Choroid plexus epithelial cell (primary cell): ENCODE measurements around the gene PARD3B.
A peak's percentile ranks its signal among the peaks of the same experiment; 100 is the strongest.

Experiments used
- DNase-seq: peaks from one replicate; pipeline ENCODE4 v3.0.0-alpha.2; 2010; ENCODE audit warnings: low read depth
- H3K4me3 ChIP-seq: 2 replicates; pipeline ENCODE4 v1.5.1; 2011; ENCODE audit warnings: low read depth, mild to moderate bottlenecking, control low read depth, low read length, moderate library complexity
- TF ChIP-seq, protein P1 (sequence below): conservative IDR thresholded peaks from 2 replicates; pipeline ENCODE4 v1.5.1; 2011; ENCODE audit warnings: low read depth, mild to moderate bottlenecking, control low read depth, inconsistent platforms, low read length, moderate library complexity

Gene PARD3B

DNA sequence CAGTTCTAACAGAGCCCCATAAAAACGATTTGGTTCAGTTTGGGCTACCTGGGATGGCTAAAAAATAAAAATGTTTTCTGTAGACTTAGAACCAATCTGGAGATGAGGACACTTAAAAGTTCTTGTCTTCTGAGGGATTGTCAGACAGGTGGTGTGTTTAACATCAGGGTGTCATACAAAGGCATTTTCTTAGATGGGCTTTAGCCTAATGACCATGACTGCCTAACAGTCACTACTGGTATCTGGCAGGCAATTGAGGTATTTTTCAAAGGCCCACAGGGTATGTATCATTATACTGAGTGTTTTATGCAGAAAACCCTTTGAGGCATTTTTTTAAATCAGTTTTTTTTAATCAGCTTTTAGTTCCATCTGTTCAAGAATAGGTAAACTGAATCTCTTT lies 341.4 kb downstream of the PARD3B start:
- TF ChIP-seq, protein P1, sequence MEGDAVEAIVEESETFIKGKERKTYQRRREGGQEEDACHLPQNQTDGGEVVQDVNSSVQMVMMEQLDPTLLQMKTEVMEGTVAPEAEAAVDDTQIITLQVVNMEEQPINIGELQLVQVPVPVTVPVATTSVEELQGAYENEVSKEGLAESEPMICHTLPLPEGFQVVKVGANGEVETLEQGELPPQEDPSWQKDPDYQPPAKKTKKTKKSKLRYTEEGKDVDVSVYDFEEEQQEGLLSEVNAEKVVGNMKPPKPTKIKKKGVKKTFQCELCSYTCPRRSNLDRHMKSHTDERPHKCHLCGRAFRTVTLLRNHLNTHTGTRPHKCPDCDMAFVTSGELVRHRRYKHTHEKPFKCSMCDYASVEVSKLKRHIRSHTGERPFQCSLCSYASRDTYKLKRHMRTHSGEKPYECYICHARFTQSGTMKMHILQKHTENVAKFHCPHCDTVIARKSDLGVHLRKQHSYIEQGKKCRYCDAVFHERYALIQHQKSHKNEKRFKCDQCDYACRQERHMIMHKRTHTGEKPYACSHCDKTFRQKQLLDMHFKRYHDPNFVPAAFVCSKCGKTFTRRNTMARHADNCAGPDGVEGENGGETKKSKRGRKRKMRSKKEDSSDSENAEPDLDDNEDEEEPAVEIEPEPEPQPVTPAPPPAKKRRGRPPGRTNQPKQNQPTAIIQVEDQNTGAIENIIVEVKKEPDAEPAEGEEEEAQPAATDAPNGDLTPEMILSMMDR, result no peak
- H3K4me3 ChIP-seq, result no peak overlapping the region
- no peak for DNase-seq

- TF ChIP-seq, protein P1, result no peak
- DNase-seq, result no peak
- no peak overlapping the region for H3K4me3 ChIP-seq
These were observed 342.9 kb downstream of the PARD3B start for GRCh38 chr2:204888222-204888621.

DNA sequence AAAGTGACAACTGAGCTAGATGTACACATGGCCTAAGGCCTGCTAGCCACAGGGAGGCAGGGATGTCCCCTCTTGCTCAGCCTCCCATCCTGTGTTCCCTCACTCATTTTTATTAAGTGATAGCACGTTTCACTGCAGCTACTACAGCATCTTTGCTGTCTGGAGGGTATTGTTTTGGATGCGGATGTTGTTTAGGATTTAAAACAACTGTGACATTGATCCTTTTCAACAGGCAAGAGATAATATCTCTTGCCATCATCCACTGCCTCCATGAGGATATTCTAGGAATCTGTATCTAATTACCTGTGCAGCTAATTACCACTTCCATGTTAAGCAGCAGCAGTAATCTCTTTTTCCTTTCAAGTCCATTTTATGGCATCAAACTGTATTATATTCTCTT lies 345.4 kb downstream of the PARD3B start:
- TF ChIP-seq, protein P1, result no peak
- H3K4me3 ChIP-seq, result no peak overlapping the region
- DNase-seq, result no peak

DNA sequence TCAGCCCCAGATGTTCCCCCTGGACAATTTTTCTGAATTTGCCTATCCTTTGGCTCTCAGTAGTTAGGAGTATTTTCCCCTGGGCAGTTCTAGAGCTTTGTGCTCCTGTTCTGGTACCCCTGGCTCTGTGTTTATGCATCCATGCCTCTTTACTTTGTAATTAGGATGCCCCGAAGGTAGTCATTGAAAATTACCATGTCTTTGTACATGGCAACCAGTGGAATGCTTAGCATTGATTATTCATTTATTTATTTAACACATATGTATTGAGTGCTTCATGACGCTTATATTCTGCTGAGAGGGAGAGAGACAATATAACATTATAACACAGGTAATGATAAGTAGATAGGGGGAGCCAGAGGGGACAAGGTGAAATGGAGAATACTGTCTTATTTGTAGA lies 346.5 kb downstream of the PARD3B start:
- DNase-seq, result no peak
- TF ChIP-seq, protein P1, result no peak
- no peak overlapping the region for H3K4me3 ChIP-seq

- no peak overlapping the region for H3K4me3 ChIP-seq
- peak; percentile 19 for DNase-seq
- TF ChIP-seq, protein P1, result no peak
These were observed 347.4 kb downstream of the PARD3B start for GRCh38 chr2:204892506-204893255.

DNA sequence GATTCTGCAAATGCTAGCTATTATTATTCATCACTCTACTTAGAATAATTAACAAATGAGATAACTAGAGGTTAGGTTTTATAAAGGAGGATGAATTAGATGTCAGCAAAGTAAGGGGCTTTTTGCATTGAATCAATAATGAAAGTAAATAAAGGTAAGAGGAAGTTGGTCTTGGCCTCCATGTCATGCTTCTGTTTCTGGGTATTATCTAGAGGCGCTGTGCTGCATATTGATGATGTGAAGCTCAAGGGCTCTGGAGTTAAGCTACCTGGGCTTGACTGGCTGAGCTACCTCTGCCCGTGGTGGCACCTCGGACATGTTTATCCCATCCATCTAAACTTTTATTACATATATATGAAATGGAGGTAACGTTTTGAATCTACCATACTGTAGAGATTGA lies 350.9 kb downstream of the PARD3B start:
- TF ChIP-seq, protein P1, result no peak
- DNase-seq, result no peak
- H3K4me3 ChIP-seq, result no peak overlapping the region

DNA sequence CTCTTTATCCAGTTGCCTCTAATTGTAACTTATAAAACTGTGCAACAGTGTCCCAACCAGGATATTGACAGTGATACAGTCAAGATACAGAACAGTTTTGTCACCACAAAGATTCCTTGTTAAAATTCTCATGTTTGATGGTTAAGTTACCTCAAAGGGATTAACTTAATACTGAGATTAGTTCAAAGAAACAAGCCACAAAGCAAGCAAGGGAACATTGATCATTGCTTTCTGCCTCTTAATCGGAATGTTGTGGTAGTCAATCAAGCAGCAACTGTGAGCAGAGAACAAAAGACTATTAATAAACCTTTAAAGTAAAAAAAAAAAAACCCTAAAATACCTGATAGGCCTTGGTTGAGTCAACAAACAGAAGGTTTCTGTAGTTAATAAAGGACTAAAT lies 352.3 kb downstream of the PARD3B start:
- DNase-seq, result no peak
- no peak overlapping the region for H3K4me3 ChIP-seq
- TF ChIP-seq, protein P1, result no peak
